ENCODE data around the gene OGFRL1.

- TF ChIP-seq, protein P1, sequence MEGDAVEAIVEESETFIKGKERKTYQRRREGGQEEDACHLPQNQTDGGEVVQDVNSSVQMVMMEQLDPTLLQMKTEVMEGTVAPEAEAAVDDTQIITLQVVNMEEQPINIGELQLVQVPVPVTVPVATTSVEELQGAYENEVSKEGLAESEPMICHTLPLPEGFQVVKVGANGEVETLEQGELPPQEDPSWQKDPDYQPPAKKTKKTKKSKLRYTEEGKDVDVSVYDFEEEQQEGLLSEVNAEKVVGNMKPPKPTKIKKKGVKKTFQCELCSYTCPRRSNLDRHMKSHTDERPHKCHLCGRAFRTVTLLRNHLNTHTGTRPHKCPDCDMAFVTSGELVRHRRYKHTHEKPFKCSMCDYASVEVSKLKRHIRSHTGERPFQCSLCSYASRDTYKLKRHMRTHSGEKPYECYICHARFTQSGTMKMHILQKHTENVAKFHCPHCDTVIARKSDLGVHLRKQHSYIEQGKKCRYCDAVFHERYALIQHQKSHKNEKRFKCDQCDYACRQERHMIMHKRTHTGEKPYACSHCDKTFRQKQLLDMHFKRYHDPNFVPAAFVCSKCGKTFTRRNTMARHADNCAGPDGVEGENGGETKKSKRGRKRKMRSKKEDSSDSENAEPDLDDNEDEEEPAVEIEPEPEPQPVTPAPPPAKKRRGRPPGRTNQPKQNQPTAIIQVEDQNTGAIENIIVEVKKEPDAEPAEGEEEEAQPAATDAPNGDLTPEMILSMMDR (IDR thresholded peaks at IDR 0.05; ENCODE audit: low read length): no peak
- TF ChIP-seq EZH2 (IDR thresholded peaks at IDR 0.05; ENCODE audit: borderline replicate concordance, low read length): no peak
These were observed 1.2 kb downstream of the OGFRL1 start for GRCh38 chr6:71289802-71290175.
